ENCODE data around the gene CNIH2. TPM values are rescaled to one million over a fixed set of nuclear protein-coding genes. Genes with fewer than 3 reads are reported as not detected.
A peak's percentile ranks its signal among the peaks of the same experiment; 100 is the strongest.

CNIH2 gene
- total RNA-seq, 1 experiment from 2014 or later: 1.4 TPM

DNA sequence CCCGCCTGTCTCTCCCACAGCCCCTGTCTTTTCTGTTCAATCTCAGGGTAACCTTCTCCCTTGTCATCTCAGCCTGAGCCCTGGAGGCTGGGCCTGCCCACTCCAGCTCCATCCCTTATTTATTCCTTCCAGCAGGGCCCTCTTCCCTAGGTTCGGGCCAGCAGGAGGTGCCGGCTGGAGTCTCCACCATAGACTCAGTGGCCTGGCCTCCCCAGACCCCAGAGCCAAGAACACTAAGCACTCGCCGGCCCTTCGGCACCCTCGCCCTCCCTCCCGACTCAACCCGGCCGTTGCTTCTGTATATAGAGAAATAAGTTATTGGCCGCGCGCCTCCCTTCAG is 11.0 kb upstream of the CNIH2 start:
- no peaks in the 10 kb centered on the region for H3K27me3 Mint-ChIP-seq (ENCODE audit: insufficient read depth, unreplicated experiment)
- H3K4me1 Mint-ChIP-seq (ENCODE audit: insufficient read depth, unreplicated experiment): no peaks in the 10 kb centered on the region
- DNase-seq (ENCODE audit: unreplicated experiment): no peak
- intact Hi-C loops (cut with micrococcal nuclease): no loop called here
- H3K9me3 Mint-ChIP-seq (ENCODE audit: unreplicated experiment): no peaks in the 10 kb centered on the region
- CTCF ChIA-PET: interaction anchor here (1.1 to 4.3 kb wide), 2 partner anchors 15 to 45 kb away, joined by 3 to 24 read pairs; no protein-coding TSS in a partner anchor
- TF ChIP-seq, protein P1, sequence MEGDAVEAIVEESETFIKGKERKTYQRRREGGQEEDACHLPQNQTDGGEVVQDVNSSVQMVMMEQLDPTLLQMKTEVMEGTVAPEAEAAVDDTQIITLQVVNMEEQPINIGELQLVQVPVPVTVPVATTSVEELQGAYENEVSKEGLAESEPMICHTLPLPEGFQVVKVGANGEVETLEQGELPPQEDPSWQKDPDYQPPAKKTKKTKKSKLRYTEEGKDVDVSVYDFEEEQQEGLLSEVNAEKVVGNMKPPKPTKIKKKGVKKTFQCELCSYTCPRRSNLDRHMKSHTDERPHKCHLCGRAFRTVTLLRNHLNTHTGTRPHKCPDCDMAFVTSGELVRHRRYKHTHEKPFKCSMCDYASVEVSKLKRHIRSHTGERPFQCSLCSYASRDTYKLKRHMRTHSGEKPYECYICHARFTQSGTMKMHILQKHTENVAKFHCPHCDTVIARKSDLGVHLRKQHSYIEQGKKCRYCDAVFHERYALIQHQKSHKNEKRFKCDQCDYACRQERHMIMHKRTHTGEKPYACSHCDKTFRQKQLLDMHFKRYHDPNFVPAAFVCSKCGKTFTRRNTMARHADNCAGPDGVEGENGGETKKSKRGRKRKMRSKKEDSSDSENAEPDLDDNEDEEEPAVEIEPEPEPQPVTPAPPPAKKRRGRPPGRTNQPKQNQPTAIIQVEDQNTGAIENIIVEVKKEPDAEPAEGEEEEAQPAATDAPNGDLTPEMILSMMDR (IDR thresholded peaks at IDR 0.05; ENCODE audit: unreplicated experiment): no peak
- H3K36me3 Mint-ChIP-seq (ENCODE audit: insufficient read depth, unreplicated experiment): peaks cover 30% of the 10 kb centered on the region
- peak overlapping the region; percentile 96 for H3K4me3 Mint-ChIP-seq (ENCODE audit: unreplicated experiment)
- peak overlapping the region; percentile 91 for H3K27ac Mint-ChIP-seq (ENCODE audit: low read depth, unreplicated experiment)
- no TSS peak for BruUV-seq (replicated peaks)
- POLR2A ChIA-PET: interaction anchor here (0.6 to 2.2 kb wide), 10 partner anchors 14 to 407 kb away, joined by 3 to 17 read pairs (median 3); partner anchors contain the start of genes BBS1, FOSL1, MUS81 and PACS1

DNA sequence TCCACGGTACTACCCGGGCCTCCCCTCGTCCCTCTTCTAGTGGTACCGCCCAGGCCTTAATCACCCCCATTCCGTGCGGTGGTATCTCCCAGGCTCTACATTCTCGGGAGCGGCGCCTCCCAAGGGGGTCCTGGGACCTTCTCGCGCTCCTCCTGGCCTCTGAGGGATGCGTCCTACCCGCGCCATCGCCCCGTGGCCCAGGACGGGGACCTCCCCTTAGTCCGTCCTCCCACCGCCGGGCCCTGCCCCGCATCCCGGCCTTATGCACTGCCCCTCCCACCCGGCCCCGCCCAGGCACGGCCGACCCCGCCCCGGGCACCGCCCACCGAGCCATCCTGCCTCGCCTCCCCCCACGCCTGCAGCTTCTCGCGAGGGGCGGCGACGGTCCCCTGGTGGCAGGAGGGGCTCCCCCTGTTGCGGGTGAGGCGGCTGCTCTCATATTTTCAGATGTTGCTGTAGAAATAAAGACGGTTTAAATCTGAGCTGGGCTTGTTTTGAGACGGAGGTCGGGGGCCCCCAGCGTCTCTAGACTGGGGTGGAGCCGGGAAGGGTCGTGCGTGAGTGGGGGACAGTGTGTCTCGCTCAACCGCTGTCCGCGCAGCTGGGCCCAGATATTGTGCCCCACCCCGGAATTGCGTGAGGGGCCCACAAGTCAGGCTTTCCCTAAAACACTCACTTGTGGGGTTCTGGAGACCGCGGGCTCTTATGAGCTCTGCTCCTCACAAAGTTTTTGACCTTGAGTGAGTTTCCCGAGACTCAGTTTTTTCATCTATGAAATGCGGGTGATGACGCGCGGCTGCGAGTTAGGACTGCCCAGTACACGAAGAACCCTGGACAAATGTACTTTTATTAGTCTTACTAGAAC is 10.4 kb upstream of the CNIH2 start:
- Mint-ChIP-seq H3K27me3 (ENCODE audit: insufficient read depth, unreplicated experiment) (no peaks in the 10 kb centered on the region), H3K4me3 (ENCODE audit: unreplicated experiment) (peak overlapping the region; percentile 96), H3K9me3 (ENCODE audit: unreplicated experiment) (no peaks in the 10 kb centered on the region), H3K36me3 (ENCODE audit: insufficient read depth, unreplicated experiment) (peaks cover 36% of the 10 kb centered on the region), H3K4me1 (ENCODE audit: insufficient read depth, unreplicated experiment) (no peaks in the 10 kb centered on the region), H3K27ac (ENCODE audit: low read depth, unreplicated experiment) (peak overlapping the region; percentile 91)
- TF ChIP-seq, protein P1 (IDR thresholded peaks at IDR 0.05; ENCODE audit: unreplicated experiment): no peak
- intact Hi-C loops (cut with micrococcal nuclease): loop anchor here (1.0 kb wide), 1 partner anchor 22 kb away; the partner anchor contains the start of gene YIF1A
- ChIA-PET POLR2A (interaction anchor here (0.7 to 2.3 kb wide), 19 partner anchors 13 to 1399 kb away, joined by 3 to 17 read pairs (median 3); partner anchors contain the start of genes BANF1, BBS1, BRMS1 and EIF1AD), CTCF (interaction anchor here (1.1 to 4.3 kb wide), 2 partner anchors 14 to 46 kb away, joined by 3 to 24 read pairs; no protein-coding TSS in a partner anchor)
- BruUV-seq (replicated peaks): no TSS peak
- peak; percentile 75 for DNase-seq (ENCODE audit: unreplicated experiment)

DNA sequence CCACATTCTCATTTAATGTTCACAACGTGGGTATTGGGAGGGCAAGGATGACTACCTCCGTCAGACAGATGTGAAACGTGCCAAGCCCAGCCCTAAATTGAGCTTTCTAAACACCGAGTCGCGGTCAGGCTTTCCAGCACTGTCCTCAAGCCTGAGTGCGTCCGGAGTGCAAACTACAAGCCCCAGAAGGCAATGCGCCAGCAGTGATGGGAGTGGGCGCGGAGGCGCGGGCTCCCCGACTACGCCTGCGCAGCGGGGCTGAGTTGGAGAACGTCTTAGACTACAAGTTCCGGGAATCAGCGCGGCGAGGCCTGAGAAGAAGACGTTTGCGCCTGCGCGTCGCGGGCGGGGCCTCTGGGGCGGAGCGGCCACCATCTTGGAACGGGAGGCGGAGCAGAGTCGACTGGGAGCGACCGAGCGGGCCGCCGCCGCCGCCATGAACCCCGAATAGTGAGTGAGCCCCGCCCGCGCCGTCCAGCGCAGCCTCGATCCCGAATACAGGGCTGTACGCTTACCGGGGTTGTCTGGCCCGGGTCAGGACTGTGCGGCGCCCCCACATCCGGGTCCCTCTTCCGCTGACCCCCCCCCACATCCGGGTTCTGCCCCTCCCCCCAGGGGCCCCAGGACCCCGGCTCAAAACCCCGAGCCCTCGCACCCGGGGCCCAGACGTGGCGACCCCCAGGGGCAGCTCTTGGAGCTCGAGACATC is 9.6 kb upstream of the CNIH2 start, which contains the start of gene RAB1B:
Gene RAB1B, plus strand, starts transcription at position 396 of the 708 bp plus-strand sequence. Its CDS starts 41 bp downstream, at position 437.
- BruUV-seq (replicated peaks): no TSS peak
- POLR2A ChIA-PET: interaction anchor here (0.7 to 2.3 kb wide), 15 partner anchors 12 to 1400 kb away, joined by 3 to 17 read pairs (median 5); partner anchors contain the start of genes BANF1, BRMS1, EIF1AD and MRPL11

More for the DNA sequence above, 9.6 kb upstream of the CNIH2 start, which contains the start of gene RAB1B:
- peaks cover 37% of the 10 kb centered on the region for H3K36me3 Mint-ChIP-seq (ENCODE audit: insufficient read depth, unreplicated experiment)
- H3K27me3 Mint-ChIP-seq (ENCODE audit: insufficient read depth, unreplicated experiment): no peaks in the 10 kb centered on the region
- peak within 1 kb of the TSS; percentile 96 for H3K4me3 Mint-ChIP-seq (ENCODE audit: unreplicated experiment)
- intact Hi-C loops (cut with micrococcal nuclease): loop anchor here (1.0 kb wide), 1 partner anchor 21 kb away; the partner anchor contains the start of gene YIF1A
- H3K9me3 Mint-ChIP-seq (ENCODE audit: unreplicated experiment): no peaks in the 10 kb centered on the region
- peak within 1 kb of the TSS; percentile 91 for H3K27ac Mint-ChIP-seq (ENCODE audit: low read depth, unreplicated experiment)
- H3K4me1 Mint-ChIP-seq (ENCODE audit: insufficient read depth, unreplicated experiment): peaks cover 2% of the 10 kb centered on the region
- CTCF ChIA-PET: interaction anchor here (1.1 to 4.3 kb wide), 2 partner anchors 13 to 46 kb away, joined by 3 to 24 read pairs; no protein-coding TSS in a partner anchor
- peak; percentile 100 for DNase-seq (ENCODE audit: unreplicated experiment)
- TF ChIP-seq, protein P1 (IDR thresholded peaks at IDR 0.05; ENCODE audit: unreplicated experiment): no peak
